HUES6 (cell line): ENCODE results near the gene CNTNAP2.
"Not testable (repeated sequence)": the region's sequence is repeated elsewhere in the genome, so short reads cannot be mapped to it uniquely, and the experiment has no call there.

ENCODE experiments used
- H3K27ac ChIP-seq: 2 replicates; pipeline ENCODE4 v1.7.0; 2013; ENCODE audit warnings: low read depth, mild to moderate bottlenecking, low read length, inconsistent platforms
- H3K27me3 ChIP-seq: 2 replicates; pipeline ENCODE4 v1.6.1; 2013; ENCODE audit warnings: low read length; ENCODE audit not compliant: control insufficient read depth, insufficient read depth
- H3K36me3 ChIP-seq: 2 replicates; pipeline ENCODE4 v1.6.1; 2013; ENCODE audit warnings: low read length; ENCODE audit not compliant: control insufficient read depth, insufficient read depth
- H3K4me1 ChIP-seq: 2 replicates; pipeline ENCODE4 v1.6.1; 2013; ENCODE audit warnings: low read length; ENCODE audit not compliant: control insufficient read depth, insufficient read depth
- H3K4me3 ChIP-seq: 2 replicates; pipeline ENCODE4 v1.5.1; 2013; ENCODE audit warnings: low read depth, low read length
- H3K9ac ChIP-seq: one replicate; pipeline ENCODE4 v1.6.1; 2013; ENCODE audit warnings: mild to moderate bottlenecking, low read length
- H3K9me3 ChIP-seq: 2 replicates; pipeline ENCODE4 v1.6.1; 2013; ENCODE audit warnings: low read depth, low read length; ENCODE audit not compliant: control insufficient read depth, insufficient read depth

The CNTNAP2 gene

GRCh38 chr7:146216396-146217041 is 99.9 kb downstream of the CNTNAP2 start:
- Histone ChIP-seq H3K4me1 (no peaks in the 10 kb centered on the region), H3K27me3 (no peaks in the 10 kb centered on the region), H3K4me3 (no peak overlapping the region), H3K9me3 (no peaks in the 10 kb centered on the region), H3K27ac (no peak overlapping the region), H3K9ac (no peak overlapping the region), H3K36me3 (peaks cover 8% of the 10 kb centered on the region; the same call in 1 of the 2 replicates)

DNA sequence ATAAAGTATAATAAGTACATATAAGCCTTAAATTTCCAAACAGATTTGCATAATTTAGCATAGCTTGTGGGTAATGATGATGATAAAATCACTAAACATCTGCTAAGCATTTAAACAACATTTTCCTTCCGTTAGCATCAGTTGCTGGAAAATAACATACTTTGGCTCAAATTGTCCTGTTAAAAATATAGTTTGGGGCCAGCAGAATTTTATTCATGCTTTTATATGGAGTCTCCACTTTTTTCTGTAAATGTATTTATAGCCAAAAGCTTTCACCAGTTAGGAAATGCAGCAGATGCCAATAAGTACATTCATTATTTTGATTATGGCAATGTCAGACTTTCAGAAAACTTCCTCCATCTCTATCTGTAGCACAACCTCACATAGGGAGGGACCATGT is 107.2 kb downstream of the CNTNAP2 start:
- Histone ChIP-seq H3K36me3 (0 out of 2 replicates have a peak, but pooled peaks cover 4% of the 10 kb centered on the region), H3K27me3 (no peaks in the 10 kb centered on the region), H3K27ac (no peak overlapping the region), H3K9ac (no peak overlapping the region), H3K4me1 (peaks cover 5% of the 10 kb centered on the region; the same call in 1 of the 2 replicates), H3K4me3 (no peak overlapping the region), H3K9me3 (no peaks in the 10 kb centered on the region)

GRCh38 chr7:146232604-146233003 is 116.0 kb downstream of the CNTNAP2 start:
- Histone ChIP-seq H3K9ac (no peak overlapping the region), H3K27ac (no peak overlapping the region), H3K9me3 (no peaks in the 10 kb centered on the region), H3K36me3 (peaks cover 30% of the 10 kb centered on the region), H3K4me1 (peaks cover 9% of the 10 kb centered on the region; the same call in 1 of the 2 replicates), H3K4me3 (no peak overlapping the region), H3K27me3 (no peaks in the 10 kb centered on the region)

GRCh38 chr7:146235195-146235594 is 118.6 kb downstream of the CNTNAP2 start:
- no peak overlapping the region for H3K9ac ChIP-seq
- no peaks in the 10 kb centered on the region for H3K4me1 ChIP-seq
- H3K4me3 ChIP-seq: no peak overlapping the region
- H3K36me3 ChIP-seq: peaks cover 54% of the 10 kb centered on the region
- H3K27ac ChIP-seq: no peak overlapping the region
- no peaks in the 10 kb centered on the region for H3K9me3 ChIP-seq
- no peaks in the 10 kb centered on the region for H3K27me3 ChIP-seq

GRCh38 chr7:146242661-146243060 is 126.1 kb downstream of the CNTNAP2 start:
- Histone ChIP-seq H3K27ac (no peak overlapping the region), H3K4me3 (peak overlapping the region; percentile 29; the same call in 1 of the 2 replicates), H3K9ac (no peak overlapping the region), H3K27me3 (no peaks in the 10 kb centered on the region; the same call in 1 of the 2 replicates), H3K36me3 (peaks cover 67% of the 10 kb centered on the region), H3K9me3 (peaks cover 6% of the 10 kb centered on the region; the same call in 1 of the 2 replicates), H3K4me1 (no peaks in the 10 kb centered on the region; the same call in 1 of the 2 replicates)

DNA sequence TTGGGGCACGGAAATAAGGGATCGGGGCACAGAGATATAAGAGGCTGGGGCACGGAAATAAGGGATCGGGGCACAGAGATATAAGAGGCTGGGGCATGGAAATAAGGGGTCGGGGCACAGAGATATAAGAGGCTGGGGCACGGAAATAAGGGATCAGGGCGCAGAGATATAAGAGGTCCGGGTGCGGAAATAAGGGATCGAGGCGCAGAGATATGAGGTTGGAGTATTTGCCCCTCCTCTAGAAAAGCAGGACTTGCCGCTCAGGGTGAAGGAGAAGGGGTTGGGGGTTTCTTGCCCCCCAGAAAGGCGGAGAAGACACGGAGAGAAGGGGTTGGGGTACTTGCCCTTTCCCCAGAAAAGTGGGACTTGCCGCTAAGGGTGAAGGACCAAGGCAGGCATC is 131.4 kb downstream of the CNTNAP2 start:
- Histone ChIP-seq H3K4me3 (peak overlapping the region; percentile 93), H3K27ac (peak overlapping the region; percentile 88), H3K4me1 (peaks cover 29% of the 10 kb centered on the region), H3K36me3 (peaks cover 19% of the 10 kb centered on the region), H3K9ac (peak overlapping the region; percentile 97)
- H3K27me3 ChIP-seq, H3K9me3 ChIP-seq: not testable (repeated sequence)

DNA sequence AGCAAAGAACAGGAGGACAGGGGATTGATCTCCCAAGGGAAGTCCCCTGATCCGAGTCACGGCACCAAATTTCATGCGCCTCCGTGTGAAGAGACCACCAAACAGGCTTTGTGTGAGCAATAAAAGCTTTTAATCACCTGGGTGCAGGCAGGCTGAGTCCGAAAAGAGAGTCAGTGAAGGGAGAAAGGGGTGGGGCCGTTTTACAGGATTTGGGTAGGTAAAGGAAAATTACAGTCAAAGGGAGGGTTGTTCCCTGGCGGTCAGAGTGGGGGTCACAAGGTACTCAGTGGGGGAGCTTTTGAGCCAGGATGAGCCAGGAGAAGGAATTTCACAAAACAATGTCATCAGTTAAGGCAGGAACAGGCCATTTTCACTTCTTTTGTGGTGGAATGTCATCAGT is 132.1 kb downstream of the CNTNAP2 start:
- peak overlapping the region; percentile 93 for H3K4me3 ChIP-seq

GRCh38 chr7:146249272-146249671 is 132.7 kb downstream of the CNTNAP2 start:
- H3K9ac ChIP-seq: no peak overlapping the region
- no peaks in the 10 kb centered on the region for H3K9me3 ChIP-seq
- peaks cover 9% of the 10 kb centered on the region for H3K36me3 ChIP-seq
- peak overlapping the region; percentile 67 for H3K27ac ChIP-seq
- peak overlapping the region; percentile 93; the same call in 1 of the 2 replicates for H3K4me3 ChIP-seq
- no peaks in the 10 kb centered on the region; the same call in 1 of the 2 replicates for H3K27me3 ChIP-seq
- H3K4me1 ChIP-seq: peaks cover 29% of the 10 kb centered on the region

More for the DNA sequence above, 132.1 kb downstream of the CNTNAP2 start:
- not testable (repeated sequence) for H3K27me3 ChIP-seq, H3K9me3 ChIP-seq
- peak overlapping the region; percentile 97 for H3K9ac ChIP-seq
- H3K36me3 ChIP-seq: peaks cover 12% of the 10 kb centered on the region
- H3K4me1 ChIP-seq: peaks cover 29% of the 10 kb centered on the region
- peak overlapping the region; percentile 88 for H3K27ac ChIP-seq

- Histone ChIP-seq H3K36me3 (no peaks in the 10 kb centered on the region), H3K9ac (no peak overlapping the region), H3K9me3 (peaks cover 9% of the 10 kb centered on the region; the same call in 1 of the 2 replicates), H3K27me3 (no peaks in the 10 kb centered on the region), H3K4me3 (no peak overlapping the region), H3K27ac (no peak overlapping the region), H3K4me1 (peaks cover 14% of the 10 kb centered on the region)
Measured at GRCh38 chr7:146255609-146256008, 139.0 kb downstream of the CNTNAP2 start.

DNA sequence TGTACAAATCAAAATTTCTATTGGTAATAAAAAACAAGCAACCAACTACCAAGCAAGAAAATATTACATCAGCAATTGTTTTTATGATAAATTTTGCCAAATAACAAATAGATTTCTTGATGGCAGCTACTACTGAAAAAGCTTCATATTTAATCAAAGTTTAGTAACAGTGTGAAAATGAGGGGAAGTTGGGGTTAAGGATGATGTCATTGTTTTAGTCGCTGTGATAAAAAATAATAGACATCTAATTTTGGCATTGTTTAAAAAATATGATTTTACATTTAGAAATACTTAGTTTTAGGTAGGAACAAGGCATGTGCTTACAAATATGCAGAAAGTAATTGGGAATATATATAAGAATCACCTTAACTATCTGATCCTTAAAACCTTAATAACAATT is 145.9 kb downstream of the CNTNAP2 start:
- H3K4me3 ChIP-seq: no peak overlapping the region
- H3K27ac ChIP-seq: no peak overlapping the region
- H3K27me3 ChIP-seq: no peaks in the 10 kb centered on the region
- no peak overlapping the region for H3K9ac ChIP-seq
- peaks cover 9% of the 10 kb centered on the region; the same call in 1 of the 2 replicates for H3K9me3 ChIP-seq
- H3K36me3 ChIP-seq: no peaks in the 10 kb centered on the region
- no peaks in the 10 kb centered on the region for H3K4me1 ChIP-seq

DNA sequence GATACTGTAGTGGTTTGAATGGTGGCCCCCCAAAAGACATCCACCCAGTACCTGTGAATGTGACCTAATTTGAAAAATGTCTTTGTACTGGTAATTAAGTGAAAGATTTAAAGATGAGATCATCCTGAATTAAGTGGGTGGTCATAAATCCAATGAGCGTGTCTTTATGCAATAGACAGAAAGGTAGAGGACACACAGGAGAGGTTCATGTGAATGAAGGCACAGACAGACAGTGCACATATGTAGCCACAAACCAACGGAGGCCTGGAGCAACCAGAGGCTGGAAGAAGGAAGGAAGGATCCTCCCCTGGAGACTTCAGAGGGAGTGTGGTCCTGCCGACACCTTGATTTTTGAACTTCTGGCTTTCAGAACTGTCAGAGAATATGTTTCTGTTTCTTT is 160.3 kb downstream of the CNTNAP2 start:
- H3K27ac ChIP-seq: no peak overlapping the region
- H3K27me3 ChIP-seq: no peaks in the 10 kb centered on the region
- H3K9ac ChIP-seq: no peak overlapping the region
- H3K4me1 ChIP-seq: no peaks in the 10 kb centered on the region
- H3K4me3 ChIP-seq: no peak overlapping the region
- H3K36me3 ChIP-seq: no peaks in the 10 kb centered on the region
- H3K9me3 ChIP-seq: no peaks in the 10 kb centered on the region
